ENCODE data around the gene WASF2. TPM values are rescaled to one million over a fixed set of nuclear protein-coding genes. Genes with fewer than 3 reads are reported as not detected.

WASF2 gene
- total RNA-seq, 1 experiment from 2014 or later = 20.7 TPM

- H3K9ac ChIP-seq (ENCODE audit: low read length) = no peak overlapping the region
- no peak for DNase-seq
- H3K79me2 ChIP-seq (ENCODE audit: low read length) = peaks cover 13% of the 10 kb centered on the region
- BruUV-seq (replicated peaks) = no TSS peak
- H2AFZ ChIP-seq (ENCODE audit: low read length) = no peak overlapping the region
- H3K27me3 ChIP-seq (ENCODE audit: low read length) = no peaks in the 10 kb centered on the region
- H3F3A ChIP-seq (ENCODE audit: low read length, unreplicated experiment) = peaks cover 17% of the 10 kb centered on the region
- peaks cover 10% of the 10 kb centered on the region; the same call in 1 of the 2 replicates for H3K36me3 ChIP-seq (ENCODE audit: low read depth, low read length)
- H3K4me3 ChIP-seq (ENCODE audit: low read length) = no peak overlapping the region
- H4K20me1 ChIP-seq (ENCODE audit: low read length) = no peaks in the 10 kb centered on the region
- no peaks in the 10 kb centered on the region for H3K9me2 ChIP-seq (replicated peaks; ENCODE audit: low read length)
- ChIA-PET POLR2A (ENCODE audit: unreplicated experiment) (no interaction called here), CTCF (interaction anchor here (0.5 kb wide), 1 partner anchor 22 kb away, joined by 9 read pairs; no protein-coding TSS in a partner anchor)
- H3K4me2 ChIP-seq (ENCODE audit: low read length) = no peak overlapping the region
- ATAC-seq = no peak
- TF ChIP-seq EZH2 (IDR thresholded peaks at IDR 0.05; ENCODE audit: low read length, unreplicated experiment) = no peak
- H3K4me1 ChIP-seq (ENCODE audit: insufficient read depth, low read length) = peaks cover 34% of the 10 kb centered on the region
- H3K9me3 ChIP-seq (ENCODE audit: low read length) = no peaks in the 10 kb centered on the region
- intact Hi-C loops (cut with micrococcal nuclease) = no loop called here
- peak overlapping the region; percentile 19; the same call in 1 of the 2 replicates for H3K27ac ChIP-seq (ENCODE audit: low read length)
Measured at GRCh38 chr1:27535386-27535785, 45.4 kb upstream of the WASF2 start.

- ChIA-PET POLR2A (ENCODE audit: unreplicated experiment) (no interaction called here), CTCF (no interaction called here)
- Histone ChIP-seq H3K9me3 (ENCODE audit: low read length) (no peaks in the 10 kb centered on the region), H3K9me2 (replicated peaks; ENCODE audit: low read length) (no peaks in the 10 kb centered on the region), H3K4me3 (ENCODE audit: low read length) (no peak overlapping the region), H3K36me3 (ENCODE audit: low read depth, low read length) (peaks cover 10% of the 10 kb centered on the region; the same call in 1 of the 2 replicates), H4K20me1 (ENCODE audit: low read length) (no peaks in the 10 kb centered on the region), H3K4me2 (ENCODE audit: low read length) (no peak overlapping the region), H3K9ac (ENCODE audit: low read length) (no peak overlapping the region), H3F3A (ENCODE audit: low read length, unreplicated experiment) (no peaks in the 10 kb centered on the region), H3K79me2 (ENCODE audit: low read length) (peaks cover 5% of the 10 kb centered on the region), H3K27ac (ENCODE audit: low read length) (no peak overlapping the region), H3K4me1 (ENCODE audit: insufficient read depth, low read length) (peaks cover 21% of the 10 kb centered on the region), H3K27me3 (ENCODE audit: low read length) (no peaks in the 10 kb centered on the region), H2AFZ (ENCODE audit: low read length) (no peak overlapping the region)
- ATAC-seq = no peak
- no TSS peak for BruUV-seq (replicated peaks)
- no peak for TF ChIP-seq EZH2 (IDR thresholded peaks at IDR 0.05; ENCODE audit: low read length, unreplicated experiment)
- TF ChIP-seq EZH2phosphoT487 (IDR thresholded peaks at IDR 0.05; ENCODE audit: borderline replicate concordance, low read length) = no peak
- no peak for TF ChIP-seq CTCF (conservative IDR thresholded peaks at IDR 0.05; ENCODE audit: low read depth, low read length)
- no peak for DNase-seq
- intact Hi-C loops (cut with micrococcal nuclease) = no loop called here
Measured at GRCh38 chr1:27531959-27532685, 42.2 kb upstream of the WASF2 start.

- H3K9me2 ChIP-seq (replicated peaks; ENCODE audit: low read length) = no peaks in the 10 kb centered on the region
- H3K27me3 ChIP-seq (ENCODE audit: low read length) = no peaks in the 10 kb centered on the region
- ChIA-PET POLR2A (ENCODE audit: unreplicated experiment) (no interaction called here), CTCF (no interaction called here)
- no TSS peak for BruUV-seq (replicated peaks)
- H3K4me1 ChIP-seq (ENCODE audit: insufficient read depth, low read length) = peaks cover 17% of the 10 kb centered on the region
- no peaks in the 10 kb centered on the region for H3K9me3 ChIP-seq (ENCODE audit: low read length)
- H3K79me2 ChIP-seq (ENCODE audit: low read length) = no peaks in the 10 kb centered on the region
- DNase-seq (no peak), ATAC-seq (no peak)
- no peak overlapping the region for H3K9ac ChIP-seq (ENCODE audit: low read length)
- no peaks in the 10 kb centered on the region for H4K20me1 ChIP-seq (ENCODE audit: low read length)
- intact Hi-C loops (cut with micrococcal nuclease) = no loop called here
- no peak overlapping the region for H2AFZ ChIP-seq (ENCODE audit: low read length)
- no peaks in the 10 kb centered on the region for H3F3A ChIP-seq (ENCODE audit: low read length, unreplicated experiment)
- TF ChIP-seq EZH2phosphoT487 (IDR thresholded peaks at IDR 0.05; ENCODE audit: borderline replicate concordance, low read length) (no peak), CTCF (conservative IDR thresholded peaks at IDR 0.05; ENCODE audit: low read depth, low read length) (no peak)
- H3K4me3 ChIP-seq (ENCODE audit: low read length) = no peak overlapping the region
- H3K36me3 ChIP-seq (ENCODE audit: low read depth, low read length) = peaks cover 5% of the 10 kb centered on the region; the same call in 1 of the 2 replicates
- no peak overlapping the region for H3K4me2 ChIP-seq (ENCODE audit: low read length)
- H3K27ac ChIP-seq (ENCODE audit: low read length) = no peak overlapping the region
Measured at GRCh38 chr1:27530192-27530591, 40.2 kb upstream of the WASF2 start.

Data from PC-3 (cell line).